ENCODE measurements around the gene MTCL1.

MTCL1 gene

DNA sequence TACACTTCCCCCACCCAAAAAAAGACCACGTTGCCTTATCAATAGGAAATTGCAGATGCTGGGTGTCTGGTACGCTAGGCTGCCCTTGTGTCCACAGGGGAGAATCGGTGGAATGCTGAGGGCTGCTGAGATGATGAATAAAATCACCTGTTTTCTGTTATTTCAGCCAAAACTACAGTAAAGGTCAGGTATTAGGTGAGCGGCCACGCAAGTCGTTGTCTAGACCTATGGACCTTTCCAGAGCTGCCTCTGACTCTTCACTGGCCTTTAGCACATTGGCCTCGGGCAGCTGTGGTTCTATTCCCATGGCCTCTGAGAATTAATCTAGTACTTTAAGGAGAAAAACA is 89.6 kb downstream of the MTCL1 start:
- no peak for DNase-seq

DNA sequence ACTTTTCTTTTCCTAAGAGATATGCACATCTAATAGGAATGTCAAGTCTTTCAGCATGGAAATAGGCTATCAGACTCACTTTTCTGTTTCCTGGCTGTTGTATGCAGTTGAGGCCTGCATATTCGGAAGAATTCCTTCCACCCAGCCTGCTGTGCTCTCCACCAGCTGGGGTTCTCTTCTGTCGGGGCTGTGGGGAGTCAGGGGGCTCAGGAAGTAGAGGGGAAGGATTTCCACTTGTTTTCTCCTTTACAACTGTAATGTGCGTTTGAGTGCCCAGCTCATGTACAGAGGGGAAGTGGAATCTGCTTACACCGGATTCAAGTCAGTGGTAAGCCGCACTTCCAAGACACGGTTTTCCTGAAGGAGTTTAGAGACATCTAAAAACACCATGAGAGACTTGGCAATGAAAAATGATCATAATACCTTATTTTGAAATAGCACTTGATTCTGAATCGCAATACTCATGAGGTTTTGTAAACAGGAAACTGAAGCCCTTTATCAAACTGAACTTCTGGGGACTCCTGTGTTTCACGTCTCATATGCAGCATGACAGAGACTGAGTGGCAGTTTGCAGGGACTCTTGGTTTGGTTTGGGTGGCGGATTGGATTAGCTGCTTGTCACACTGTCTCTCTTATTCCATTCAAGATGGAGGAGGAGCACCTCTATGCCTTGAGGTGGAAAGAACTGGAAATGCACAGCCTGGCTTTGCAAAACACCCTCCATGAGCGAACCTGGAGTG is 90.4 kb downstream of the MTCL1 start:
- no peak for DNase-seq

DNA sequence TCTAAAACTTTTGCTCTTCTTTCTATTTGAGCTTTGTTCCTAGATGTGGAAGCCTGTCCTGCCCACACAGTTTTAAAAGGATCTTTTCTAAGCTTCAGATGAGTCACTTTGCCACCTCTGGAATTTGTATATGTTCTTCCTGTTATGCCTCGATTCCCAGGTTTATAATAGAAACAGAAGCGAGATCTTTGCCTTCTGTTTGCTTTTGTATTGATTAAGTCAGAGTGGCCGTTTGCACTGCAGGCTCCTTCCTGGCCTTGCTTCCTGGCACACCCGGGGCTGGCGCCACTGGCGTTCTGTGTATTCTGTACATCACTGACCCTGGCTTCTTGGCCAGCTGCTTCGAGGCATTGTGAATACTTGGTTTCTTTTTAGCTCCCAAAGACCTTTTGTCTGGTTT is 91.8 kb downstream of the MTCL1 start:
- DNase-seq = no peak

DNA sequence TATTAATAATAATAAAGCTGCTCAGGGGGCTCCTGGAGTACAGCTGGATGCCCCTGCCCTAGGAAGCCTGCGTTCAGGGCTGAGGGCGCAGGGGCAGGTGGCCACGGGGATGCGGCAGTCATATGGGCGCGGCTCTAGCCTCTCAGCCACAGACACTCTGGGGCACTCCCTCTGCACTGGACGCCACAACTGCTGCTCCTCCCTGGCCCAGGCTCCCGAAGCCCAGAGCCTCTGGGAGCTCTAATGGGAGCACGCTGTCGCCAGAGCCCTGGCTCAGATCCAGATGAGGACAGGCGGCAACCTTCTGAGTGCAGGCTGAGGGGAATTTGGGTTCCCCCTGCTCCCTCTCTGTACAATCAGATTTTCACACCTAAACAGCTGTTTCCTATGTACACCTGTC is 93.6 kb downstream of the MTCL1 start:
- DNase-seq = no peak

DNA sequence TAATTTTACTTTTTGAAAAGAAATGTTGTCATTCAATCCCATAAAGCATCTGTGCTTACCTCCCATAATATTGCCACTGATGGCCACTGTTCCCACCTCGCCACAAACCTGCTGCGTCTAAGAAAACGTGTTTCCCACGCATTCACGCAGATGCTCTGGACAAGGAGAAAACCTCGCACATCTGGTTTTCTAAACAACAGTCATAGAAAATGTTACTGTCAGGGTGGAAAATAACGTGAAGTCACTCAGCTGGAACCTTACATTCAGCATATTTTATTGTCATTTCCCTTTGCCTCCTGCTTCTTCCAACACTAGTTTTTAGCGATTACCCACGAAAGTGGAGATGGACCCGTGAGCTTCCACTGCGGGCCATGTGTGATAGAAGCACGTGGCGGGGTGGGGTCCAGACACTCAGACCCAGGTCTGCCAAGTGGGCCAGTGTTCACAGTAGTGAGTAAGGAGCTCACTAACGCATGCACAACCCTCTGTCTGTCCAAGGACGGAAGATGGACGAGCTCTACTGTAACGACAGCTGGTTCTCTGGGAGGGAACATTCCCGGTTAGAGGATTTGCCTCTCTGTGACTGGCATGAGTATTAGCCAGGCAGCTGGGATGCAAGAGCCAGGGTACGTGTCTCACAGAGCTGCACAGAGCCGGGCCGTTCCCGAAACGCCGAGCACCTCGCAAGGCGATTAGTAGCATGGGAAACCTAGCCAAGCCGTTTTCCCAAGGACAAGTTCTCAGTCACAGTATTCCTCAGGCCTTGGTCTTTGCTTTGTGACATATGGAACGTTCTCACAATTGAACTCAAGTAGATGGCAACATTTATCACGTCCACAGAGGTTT is 94.5 kb downstream of the MTCL1 start:
- DNase-seq = no peak

DNA sequence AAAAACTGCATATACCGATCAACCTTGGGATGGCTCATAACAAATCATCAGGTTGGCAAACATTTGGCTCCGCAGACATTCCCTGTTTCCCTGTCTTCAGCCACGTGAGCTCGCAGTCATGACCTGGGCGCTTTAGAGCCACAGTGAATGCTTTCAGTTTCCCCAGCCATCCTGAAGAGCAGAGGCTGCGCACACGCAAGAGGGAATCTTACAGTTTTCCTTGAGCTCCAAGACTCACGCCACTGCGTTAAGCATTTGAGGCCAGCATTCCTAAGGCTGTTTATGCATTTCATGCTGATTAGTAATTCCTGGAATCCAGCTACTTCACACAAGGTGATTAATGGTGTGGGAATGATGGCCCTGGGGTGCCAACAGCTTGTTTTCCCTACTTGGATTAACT is 95.1 kb downstream of the MTCL1 start:
- DNase-seq = no peak

DNA sequence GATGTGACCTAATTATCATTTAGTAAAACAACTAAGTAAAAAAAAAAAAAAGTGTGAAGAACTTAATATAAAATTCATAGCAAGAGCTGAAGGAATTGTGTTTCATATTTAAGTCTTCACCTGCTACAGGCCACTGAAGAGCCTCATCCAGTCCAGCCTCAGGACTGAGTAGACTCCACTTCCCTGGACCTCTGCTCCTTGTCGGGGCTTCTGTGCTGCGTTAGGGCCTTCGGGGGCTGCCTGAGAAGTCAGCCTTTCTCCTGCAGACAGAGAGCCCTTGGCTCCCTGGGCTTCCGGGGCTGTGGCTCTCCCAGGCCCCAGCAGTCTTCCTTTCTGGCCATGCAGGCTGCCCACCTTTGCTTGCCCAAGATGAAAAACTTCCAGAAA is 95.5 kb downstream of the MTCL1 start:
- no peak for DNase-seq

DNA sequence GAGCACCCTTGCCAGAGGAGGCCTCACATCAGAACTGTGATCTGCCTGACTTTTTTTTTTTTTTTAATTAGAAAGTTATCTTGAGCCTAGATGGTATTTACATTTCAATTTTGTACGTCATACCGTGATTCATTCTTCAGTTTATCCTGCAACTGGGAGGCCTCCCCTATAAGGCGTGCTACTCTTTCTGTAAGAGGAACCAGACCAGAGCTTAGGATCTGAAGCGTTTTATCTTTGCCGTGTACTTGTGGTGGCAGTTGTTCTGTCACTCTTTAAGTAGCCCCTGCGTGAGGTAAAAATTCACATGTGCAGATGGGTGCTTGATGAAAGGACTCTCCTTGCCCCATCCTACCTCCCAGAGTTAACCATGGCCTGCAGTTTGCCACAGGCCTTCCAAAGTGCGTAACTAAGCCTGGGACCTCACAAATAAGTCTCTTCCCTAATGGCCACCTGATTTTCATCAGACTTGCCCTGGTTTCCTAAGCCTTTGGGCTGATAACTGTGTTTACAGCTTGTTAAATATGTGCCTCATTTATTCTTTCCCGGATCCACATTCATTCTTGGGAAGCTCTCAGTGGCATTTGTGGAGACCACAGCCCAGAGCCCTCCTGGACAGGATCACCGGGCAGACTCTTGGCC is 96.0 kb downstream of the MTCL1 start:
- DNase-seq = no peak

DNA sequence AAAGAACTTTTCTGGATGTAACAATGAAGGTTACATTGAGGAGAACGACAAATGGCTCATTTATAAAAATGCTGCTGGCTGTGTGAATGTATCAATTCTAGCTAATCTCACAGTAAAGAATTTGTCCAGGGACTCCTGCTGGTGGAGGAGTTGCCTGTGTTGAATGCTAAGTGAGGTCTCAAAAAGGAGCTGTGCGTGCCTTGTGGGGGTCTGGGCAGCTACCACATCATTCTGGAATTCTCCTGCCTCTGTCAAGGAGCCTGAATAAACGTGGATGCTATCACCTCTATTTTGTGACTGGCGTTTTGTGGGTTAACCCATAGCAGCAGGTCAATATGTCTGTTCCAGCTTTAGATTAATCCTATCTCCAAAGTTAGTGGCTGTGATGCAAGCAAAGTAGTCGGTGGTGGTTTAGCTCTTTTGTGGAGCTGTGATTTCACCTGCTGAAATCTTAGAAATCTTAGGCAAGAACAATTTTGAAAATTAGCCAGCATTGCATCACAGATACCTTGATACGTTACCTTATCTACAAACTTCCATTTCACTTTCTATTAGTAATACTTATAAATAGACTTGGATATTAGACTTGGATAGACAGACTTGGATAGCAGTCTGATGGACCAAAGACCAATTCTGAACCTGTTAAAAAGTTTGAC is 96.8 kb downstream of the MTCL1 start:
- DNase-seq = no peak

DNA sequence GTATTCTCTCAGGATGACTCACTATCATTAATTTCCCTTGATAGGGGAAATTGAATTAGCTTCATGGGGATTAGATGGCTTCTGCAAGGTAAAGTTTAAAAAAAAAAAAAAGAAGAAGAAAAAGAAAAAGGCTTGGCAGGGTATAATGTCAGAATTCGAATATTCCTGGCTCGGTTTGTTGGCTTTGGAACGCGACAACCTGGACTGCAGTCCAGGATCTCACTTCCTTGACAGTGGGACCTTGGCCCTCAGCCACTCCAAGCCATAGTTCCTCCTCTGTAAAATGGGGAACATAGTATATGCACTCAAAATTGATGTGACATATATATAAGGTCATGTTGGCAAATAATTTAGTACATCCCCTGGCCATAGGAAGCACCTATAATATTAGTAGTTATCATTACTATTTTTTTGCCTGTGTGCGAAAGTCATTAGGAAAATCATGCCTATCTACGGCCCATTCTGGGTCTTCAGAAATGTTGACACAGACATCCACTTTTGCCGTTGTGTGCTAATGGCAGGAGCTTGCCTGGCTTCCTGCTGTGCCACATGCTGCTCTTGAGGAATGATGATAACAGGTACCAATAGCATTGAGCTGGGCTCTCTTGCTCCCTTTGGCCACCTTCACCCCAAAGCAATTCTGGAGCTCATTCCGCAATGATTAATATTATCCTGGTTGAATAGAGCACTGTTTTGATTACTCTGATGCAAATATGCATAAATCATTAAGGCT is 97.9 kb downstream of the MTCL1 start:
- no peak for DNase-seq

DNA sequence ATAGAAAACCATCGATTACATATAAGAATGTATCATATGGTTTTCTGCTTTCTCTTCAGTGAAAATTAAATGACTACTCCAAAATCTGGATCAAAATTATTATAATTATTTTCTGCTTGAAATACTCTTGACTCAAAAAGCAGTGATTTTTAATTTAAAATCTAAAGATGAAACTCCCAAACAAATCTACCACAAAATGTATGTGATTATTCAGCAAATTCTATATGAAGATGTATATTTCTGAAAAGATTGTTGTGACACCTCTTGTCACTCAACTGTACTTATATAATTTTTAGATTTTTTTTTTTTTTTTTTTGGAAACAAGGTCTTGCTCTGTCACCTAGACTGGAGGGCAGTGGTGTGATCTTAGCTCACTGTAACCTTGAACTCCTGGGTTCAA is 98.6 kb downstream of the MTCL1 start:
- no peak for DNase-seq

DNA sequence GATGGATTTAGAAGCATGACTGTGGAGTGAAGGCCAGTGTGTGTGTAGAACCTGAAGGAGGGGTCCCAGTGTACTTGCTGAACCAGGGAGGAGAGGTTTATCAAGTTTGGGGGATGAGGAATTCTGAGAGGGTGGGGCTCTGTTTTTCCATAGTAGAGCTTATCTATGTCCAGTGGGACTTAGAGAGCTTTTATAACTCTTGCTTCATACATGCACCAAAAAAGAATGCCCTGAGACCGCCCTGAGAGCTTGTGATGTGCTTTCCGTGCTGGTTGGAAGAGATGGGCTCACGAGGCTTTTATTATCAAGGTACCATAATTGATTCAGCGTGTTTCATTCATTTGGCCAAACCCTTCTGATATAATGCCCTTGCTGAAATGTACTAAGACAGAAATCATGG is 100.2 kb downstream of the MTCL1 start:
- DNase-seq = no peak

DNA sequence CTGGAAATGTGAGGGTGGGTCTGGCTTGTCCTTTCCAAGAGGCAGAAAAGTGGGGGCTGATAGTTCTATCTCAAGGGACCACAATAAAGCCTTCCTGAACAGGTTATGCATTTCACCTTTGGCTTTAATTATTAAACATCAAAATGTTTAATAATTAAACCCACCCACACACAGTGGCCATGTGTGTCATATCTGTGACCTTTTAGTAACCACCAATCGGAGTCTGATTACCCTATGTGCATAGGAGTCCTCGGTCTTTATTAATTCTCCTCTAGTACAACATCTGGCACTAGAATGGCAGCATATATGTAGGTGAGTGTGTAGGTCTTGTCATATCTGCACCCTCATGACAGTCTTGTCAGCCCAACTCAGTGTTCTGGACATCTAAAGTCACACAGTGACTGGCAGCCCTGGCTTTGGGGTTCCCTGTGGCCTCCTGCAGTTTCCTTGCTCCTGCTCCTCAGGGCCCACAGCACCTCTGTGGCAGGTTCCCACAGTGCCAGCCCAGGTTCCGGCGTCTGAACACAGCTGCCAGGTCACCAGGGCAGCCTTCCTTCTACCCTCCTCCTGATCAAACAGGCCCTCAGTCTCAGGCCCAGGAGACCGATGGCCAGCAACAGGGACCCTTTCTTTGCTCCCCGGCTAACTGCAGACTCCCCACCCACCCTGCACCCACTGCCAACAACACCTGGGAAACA is 100.9 kb downstream of the MTCL1 start:
- DNase-seq = no peak

DNA sequence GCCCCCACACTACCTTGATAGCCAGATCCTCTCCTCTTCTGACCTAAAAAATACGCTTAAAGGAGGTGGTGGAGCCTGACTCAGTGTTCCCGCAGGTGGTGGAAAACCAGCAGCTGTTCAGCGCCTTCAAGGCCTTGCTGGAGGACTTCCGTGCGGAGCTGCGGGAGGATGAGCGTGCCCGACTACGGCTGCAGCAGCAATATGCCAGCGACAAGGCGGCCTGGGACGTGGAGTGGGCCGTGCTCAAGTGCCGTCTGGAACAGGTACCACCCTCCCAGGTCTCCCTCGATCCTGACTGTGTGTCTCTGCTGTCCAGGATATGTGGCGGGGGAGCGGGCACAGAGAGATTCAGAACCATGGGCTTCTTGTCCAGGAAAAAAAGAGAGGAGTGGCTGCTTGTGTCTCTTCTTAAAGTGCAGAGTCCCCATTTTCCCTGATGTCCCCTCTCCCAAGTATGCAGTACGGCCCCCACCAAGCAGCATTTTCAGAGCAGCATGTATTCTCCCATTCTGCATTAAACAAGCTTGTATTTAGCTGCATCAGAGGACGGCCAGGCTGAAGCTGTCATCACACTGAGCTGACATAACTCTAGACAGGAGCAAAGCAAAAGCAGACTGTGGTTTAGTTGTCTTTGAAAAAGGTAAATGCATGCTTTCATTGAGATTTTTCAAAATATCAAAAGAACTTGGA is 101.6 kb downstream of the MTCL1 start:
- DNase-seq = no peak

DNA sequence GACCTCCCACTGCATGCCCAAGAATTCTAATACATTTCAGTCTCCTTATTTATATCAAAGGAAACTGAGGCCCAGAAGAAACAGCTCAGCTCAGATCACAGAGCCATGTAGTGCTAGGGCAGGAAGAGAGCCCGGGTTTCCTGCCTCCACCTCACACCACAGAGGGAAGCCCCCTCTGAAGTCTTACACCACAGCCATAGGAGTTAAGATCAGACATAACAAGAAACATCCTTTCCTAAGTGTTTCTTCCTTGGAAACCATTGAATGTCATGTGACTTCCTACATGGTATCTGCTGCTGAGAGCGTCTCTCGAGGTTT is 102.1 kb downstream of the MTCL1 start:
- DNase-seq = no peak

DNA sequence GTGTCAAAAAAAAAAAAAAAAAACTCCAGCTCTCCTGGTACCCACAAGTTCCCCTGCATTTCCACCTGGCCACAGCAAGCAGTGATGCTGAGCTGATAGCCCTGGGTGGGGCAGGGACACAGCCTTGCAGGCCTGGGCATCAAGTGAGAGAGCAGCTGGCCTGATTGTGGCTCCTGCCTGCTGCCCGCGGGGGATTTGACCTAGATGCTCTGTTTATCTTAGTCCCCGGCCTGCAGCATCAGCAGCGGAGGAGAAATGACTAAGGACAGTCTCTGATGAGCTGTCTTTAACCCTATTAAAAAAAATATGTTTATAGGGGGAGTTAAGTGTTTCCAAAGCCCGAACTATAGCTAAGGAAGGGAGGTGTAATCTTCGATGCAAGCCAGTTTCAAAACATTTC is 102.6 kb downstream of the MTCL1 start:
- no peak for DNase-seq

DNA sequence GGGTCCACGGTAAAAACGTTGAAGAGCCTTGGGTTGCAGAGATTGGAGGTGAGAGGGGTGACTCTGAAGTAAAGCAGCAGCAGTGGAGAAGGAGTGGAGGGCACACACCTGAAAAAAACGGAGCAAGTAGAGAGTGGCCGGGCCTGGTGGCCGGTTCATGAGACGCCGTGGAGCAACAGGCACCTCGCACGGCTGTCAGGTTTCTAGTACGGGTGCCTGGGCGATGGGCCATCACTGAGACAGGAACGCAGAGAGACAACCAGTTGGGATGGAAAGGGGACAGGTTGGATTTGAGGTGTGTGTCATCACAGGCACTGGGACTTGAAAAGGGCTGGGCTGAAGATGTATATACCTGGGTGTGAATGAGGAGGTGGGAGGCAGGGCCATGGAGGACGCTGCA is 104.2 kb downstream of the MTCL1 start:
- no peak for DNase-seq

DNA sequence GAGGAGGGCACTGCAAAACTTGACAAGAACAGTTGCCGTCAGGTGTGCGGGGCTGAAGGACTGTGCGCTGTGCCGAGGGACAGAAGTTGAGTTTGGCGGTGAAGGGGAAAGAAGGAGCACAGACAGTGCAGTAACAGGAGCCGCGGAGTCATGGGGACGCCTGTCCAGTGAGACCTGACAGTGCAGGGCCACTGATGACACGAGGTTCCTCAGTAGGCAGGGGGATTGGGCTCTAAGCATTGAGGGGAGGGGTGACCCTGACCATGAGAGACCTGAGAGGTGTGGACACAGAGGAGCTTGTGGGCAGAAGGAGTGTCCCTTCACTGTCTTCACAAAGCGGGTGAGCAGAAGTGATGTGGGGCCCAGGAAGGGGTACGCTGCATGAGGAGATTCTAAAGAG is 104.8 kb downstream of the MTCL1 start:
- no peak for DNase-seq

DNA sequence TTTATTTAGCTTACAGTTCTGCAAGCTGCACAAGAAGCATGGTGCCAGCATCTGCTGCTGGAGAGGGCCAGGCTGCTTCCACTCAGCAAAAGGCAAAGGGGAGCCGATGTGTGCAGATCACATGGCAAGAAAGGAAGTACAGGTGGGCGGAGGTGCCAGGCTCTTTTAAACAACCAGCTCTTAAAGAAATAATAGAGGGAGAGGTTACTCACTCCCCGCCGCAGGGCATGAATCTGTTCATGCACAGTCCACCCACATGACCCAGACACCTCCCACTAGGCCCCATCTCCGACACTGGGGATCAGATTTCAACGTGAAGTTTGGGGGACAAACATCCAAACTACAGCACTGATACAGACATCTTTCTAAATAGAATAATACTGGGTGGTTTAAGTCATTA is 105.8 kb downstream of the MTCL1 start:
- no peak for DNase-seq

DNA sequence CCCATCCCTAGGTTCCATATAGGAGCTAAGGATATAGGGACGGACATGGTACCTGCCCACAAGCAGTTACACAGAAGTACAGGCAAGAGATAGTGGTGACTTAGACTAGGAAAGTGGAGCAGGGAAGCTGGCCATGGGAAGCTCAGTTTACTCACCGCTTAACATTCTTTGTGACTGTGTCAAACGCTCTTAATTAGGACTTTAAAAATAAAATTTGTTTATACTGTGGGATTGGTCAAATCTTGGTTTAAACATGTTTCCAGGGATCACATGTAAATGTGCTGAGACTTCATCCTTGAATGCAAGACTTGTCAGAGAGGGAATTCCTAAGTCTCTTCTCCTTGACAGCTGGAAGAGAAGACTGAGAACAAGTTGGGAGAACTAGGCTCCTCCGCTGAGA is 107.3 kb downstream of the MTCL1 start:
- no peak for DNase-seq

DNA sequence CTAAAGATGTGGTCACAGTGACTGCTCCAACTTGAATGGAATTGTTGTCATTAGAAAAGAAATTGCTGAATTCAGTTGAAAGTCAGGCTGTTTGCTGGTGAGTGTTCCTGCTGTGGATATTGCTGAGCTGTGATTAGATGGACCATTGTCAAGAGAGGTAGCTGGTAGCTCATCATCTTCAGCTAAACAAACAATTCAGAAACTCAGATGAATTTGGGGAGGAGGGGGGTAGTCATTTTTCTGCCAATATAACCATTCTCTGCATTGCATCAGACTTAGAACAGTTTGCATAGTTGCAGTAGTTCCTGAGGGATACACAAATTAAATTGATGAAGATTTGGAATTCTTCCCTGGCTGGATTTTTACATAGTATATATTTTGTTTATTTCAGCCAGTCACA is 108.3 kb downstream of the MTCL1 start:
- no peak for DNase-seq

DNA sequence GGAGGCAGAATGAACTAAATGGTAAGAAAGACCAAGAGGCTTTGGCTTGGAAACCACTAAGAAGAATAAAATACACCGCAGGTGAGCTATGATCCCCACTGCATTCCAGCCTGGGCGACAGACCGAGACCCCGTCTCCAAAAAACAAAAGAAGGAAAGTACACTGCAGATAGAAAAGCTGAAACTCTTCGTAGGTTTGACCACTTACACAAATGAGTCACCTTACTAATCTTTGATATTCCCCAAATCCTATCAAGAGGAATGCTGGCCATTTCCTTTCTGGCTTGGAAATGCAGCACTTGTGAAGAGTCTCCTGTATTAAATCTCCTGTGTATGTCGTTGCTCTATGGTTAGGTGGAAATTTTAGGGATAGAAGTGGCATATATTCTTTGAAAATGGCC is 108.8 kb downstream of the MTCL1 start:
- no peak for DNase-seq

Measured in NCI-H2081 treated with DMSO at 0.1 percent for 48 hours (cell line).